HCT116 (cell line): ENCODE data around the gene GPX4.

ENCODE experiments used
- CEBPB ChIP-seq: IDR thresholded peaks from 2 replicates; pipeline ENCODE4 v1.6.1; 2012; ENCODE audit warnings: low read depth
- CTCF ChIP-seq, 3 experiments: fragments of 200-600 bp in 1 of 3; sonication (generic) in 1 of 3; IDR thresholded peaks in 2 of 3; conservative IDR thresholded peaks in 1 of 3; 2 replicates each; pipeline ENCODE4 v1.5.1; 2012 to 2017; ENCODE audit warnings: low read depth in 2 of 3, low read length in 2 of 3, antibody characterized with exemption in 1 of 3, borderline replicate concordance in 1 of 3, control low read depth in 1 of 3, mild to moderate bottlenecking in 1 of 3, mixed read lengths in 1 of 3, mixed run types in 1 of 3, moderate library complexity in 1 of 3; ENCODE audit not compliant: insufficient read depth in 1 of 3
- EGR1 ChIP-seq: IDR thresholded peaks from 2 replicates; pipeline ENCODE4 v1.6.1; 2012; ENCODE audit warnings: low read depth
- EZH2phosphoT487 ChIP-seq: fragments of 200-600 bp; IDR thresholded peaks from 2 replicates; pipeline ENCODE4 v1.6.1; 2018; ENCODE audit warnings: antibody characterized with exemption, borderline replicate concordance
- MAX ChIP-seq: IDR thresholded peaks from 2 replicates; pipeline ENCODE4 v1.6.1; 2012
- POLR2A ChIP-seq: IDR thresholded peaks from 2 replicates; pipeline ENCODE4 v1.7.0; 2011; ENCODE audit warnings: borderline replicate concordance; ENCODE audit not compliant: insufficient read depth, insufficient read length; ENCODE audit errors: extremely low read depth
- POLR2AphosphoS5 ChIP-seq: IDR thresholded peaks from 2 replicates; pipeline ENCODE4 v1.6.1; 2011; ENCODE audit warnings: mild to moderate bottlenecking, low read depth, low read length, moderate library complexity
- RAD21 ChIP-seq: IDR thresholded peaks from 2 replicates; pipeline ENCODE4 v1.6.1; 2012; ENCODE audit warnings: low read depth, mild to moderate bottlenecking
- SIN3A ChIP-seq: IDR thresholded peaks from 2 replicates; pipeline ENCODE4 v1.6.1; 2012; ENCODE audit warnings: low read depth
- SRF ChIP-seq: IDR thresholded peaks from 2 replicates; pipeline ENCODE4 v1.6.1; 2012; ENCODE audit warnings: low read depth

- TF ChIP-seq POLR2A (no peak), POLR2AphosphoS5 (no peak), CTCF (IDR thresholded peaks at IDR 0.05 in 2 of 3, conservative IDR thresholded peaks at IDR 0.05 in 1 of 3; ENCODE audit: borderline replicate concordance in 1 of 3, insufficient read depth in 1 of 3, low read depth in 2 of 3, low read length in 2 of 3) (no peak), EZH2phosphoT487 (no peak), SRF (no peak), SIN3A (no peak), MAX (no peak), EGR1 (no peak), RAD21 (no peak), CEBPB (no peak)
Observed at GRCh38 chr19:1070931-1071791, 32.6 kb upstream of the GPX4 start.
